Nephron progenitor cell (in vitro differentiated cells): ENCODE data around the gene NPEPL1.

ENCODE experiments used
- DNase-seq: peaks from one replicate; pipeline ENCODE4 v3.0.0; 2021
- H3K27ac Mint-ChIP-seq: 2 replicates; pipeline ENCODE4 v1.8.0; 2021; ENCODE audit warnings: mild to moderate bottlenecking, moderate library complexity, mixed read lengths
- H3K27me3 Mint-ChIP-seq: 2 replicates; pipeline ENCODE4 v1.8.0; 2021; ENCODE audit warnings: mild to moderate bottlenecking, low read depth, mixed read lengths; ENCODE audit not compliant: poor library complexity
- H3K36me3 Mint-ChIP-seq: 2 replicates; pipeline ENCODE4 v1.8.0; 2021; ENCODE audit warnings: low read depth, mixed read lengths
- H3K4me1 Mint-ChIP-seq: 2 replicates; pipeline ENCODE4 v1.8.0; 2021; ENCODE audit warnings: mixed read lengths
- H3K4me3 Mint-ChIP-seq: 2 replicates; pipeline ENCODE4 v1.8.0; 2021; ENCODE audit warnings: mild to moderate bottlenecking, moderate library complexity, mixed read lengths
- H3K9me3 Mint-ChIP-seq: 2 replicates; pipeline ENCODE4 v1.8.0; 2021; ENCODE audit warnings: mild to moderate bottlenecking, moderate library complexity, mixed read lengths
- TF ChIP-seq, protein P1 (sequence below): fragments of 200-600 bp; sonication (generic); IDR thresholded peaks from 2 replicates; pipeline ENCODE4 v1.5.0; 2021; ENCODE audit warnings: antibody characterized with exemption

NPEPL1 gene

DNA sequence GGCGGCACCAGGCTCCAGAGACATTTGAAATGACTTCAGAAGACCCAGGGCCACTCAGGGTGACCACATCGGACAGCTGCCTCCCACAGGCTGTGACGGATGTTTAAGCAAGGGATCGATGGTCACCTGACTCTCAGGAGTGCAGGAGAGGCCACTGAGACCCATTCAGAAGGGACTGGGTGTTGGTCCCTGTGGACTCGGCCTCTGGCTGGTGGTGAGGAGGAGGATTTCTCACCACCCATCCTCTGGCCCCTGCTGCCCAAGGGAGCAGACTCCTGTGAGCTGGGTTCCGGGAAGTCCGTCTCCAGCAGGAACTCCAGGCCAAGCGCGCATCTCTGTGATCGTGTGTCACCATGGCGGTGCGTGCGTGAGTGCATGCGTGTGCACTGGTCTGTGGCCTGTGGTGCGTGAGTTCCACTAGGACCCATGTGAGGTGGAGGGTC is 25.5 kb downstream of the NPEPL1 start:
- H3K36me3 Mint-ChIP-seq = no peaks in the 10 kb centered on the region
- H3K4me1 Mint-ChIP-seq = peaks cover 49% of the 10 kb centered on the region
- TF ChIP-seq, protein P1, sequence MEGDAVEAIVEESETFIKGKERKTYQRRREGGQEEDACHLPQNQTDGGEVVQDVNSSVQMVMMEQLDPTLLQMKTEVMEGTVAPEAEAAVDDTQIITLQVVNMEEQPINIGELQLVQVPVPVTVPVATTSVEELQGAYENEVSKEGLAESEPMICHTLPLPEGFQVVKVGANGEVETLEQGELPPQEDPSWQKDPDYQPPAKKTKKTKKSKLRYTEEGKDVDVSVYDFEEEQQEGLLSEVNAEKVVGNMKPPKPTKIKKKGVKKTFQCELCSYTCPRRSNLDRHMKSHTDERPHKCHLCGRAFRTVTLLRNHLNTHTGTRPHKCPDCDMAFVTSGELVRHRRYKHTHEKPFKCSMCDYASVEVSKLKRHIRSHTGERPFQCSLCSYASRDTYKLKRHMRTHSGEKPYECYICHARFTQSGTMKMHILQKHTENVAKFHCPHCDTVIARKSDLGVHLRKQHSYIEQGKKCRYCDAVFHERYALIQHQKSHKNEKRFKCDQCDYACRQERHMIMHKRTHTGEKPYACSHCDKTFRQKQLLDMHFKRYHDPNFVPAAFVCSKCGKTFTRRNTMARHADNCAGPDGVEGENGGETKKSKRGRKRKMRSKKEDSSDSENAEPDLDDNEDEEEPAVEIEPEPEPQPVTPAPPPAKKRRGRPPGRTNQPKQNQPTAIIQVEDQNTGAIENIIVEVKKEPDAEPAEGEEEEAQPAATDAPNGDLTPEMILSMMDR = no peak
- peaks cover 4% of the 10 kb centered on the region for H3K9me3 Mint-ChIP-seq
- H3K27me3 Mint-ChIP-seq = peaks cover 32% of the 10 kb centered on the region
- no peak for DNase-seq
- H3K27ac Mint-ChIP-seq = no peak overlapping the region
- no peak overlapping the region for H3K4me3 Mint-ChIP-seq

DNA sequence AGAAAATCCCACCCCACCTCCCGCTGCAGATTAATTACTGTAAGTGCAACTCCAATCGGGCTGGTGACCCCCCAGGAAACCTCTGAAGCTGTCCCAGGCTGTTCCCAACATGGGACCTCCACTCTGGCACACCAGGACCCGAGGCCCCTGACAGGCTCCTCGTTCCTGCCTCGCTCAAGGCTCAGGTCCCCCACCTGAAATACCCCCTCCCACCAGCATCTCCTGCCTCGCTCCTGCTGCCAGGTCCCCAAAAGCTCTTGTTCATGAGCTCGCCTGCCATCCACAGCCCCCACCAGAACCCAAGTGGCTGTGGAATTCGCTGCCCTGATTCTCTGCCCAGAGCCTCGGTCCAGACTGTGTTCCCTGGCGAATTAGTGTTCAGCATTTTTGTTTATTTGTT is 26.1 kb downstream of the NPEPL1 start:
- Mint-ChIP-seq H3K27ac (no peak overlapping the region), H3K27me3 (peaks cover 38% of the 10 kb centered on the region)
- DNase-seq = no peak

DNA sequence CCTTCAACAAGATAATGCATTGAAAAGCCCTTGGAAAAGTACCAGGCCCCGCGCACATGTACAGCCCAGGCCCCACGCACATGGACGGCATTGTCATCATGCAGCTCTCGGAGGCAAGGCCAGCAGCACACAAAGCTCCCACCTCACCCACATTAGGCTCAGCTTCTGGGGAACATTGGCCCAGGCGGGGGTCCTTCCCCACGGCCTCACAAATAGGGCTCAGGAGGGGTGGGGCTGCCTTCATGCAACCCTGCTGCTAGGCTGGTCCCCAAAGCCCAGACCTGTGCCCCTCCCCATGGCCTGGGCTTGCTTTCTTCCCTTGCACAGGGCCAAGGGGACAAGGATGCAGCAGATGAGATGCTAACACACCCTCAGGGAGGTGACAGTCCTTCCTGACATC is 26.7 kb downstream of the NPEPL1 start:
- peaks cover 2% of the 10 kb centered on the region for H3K36me3 Mint-ChIP-seq
- H3K27ac Mint-ChIP-seq = no peak overlapping the region
- H3K27me3 Mint-ChIP-seq = peaks cover 39% of the 10 kb centered on the region
- H3K4me1 Mint-ChIP-seq = peaks cover 49% of the 10 kb centered on the region
- TF ChIP-seq, protein P1 = no peak
- no peak for DNase-seq
- H3K9me3 Mint-ChIP-seq = peaks cover 11% of the 10 kb centered on the region
- no peak overlapping the region for H3K4me3 Mint-ChIP-seq

More for the DNA sequence above, 26.1 kb downstream of the NPEPL1 start:
- Mint-ChIP-seq H3K4me1 (peaks cover 49% of the 10 kb centered on the region), H3K4me3 (no peak overlapping the region), H3K36me3 (no peaks in the 10 kb centered on the region), H3K9me3 (peaks cover 8% of the 10 kb centered on the region)
- TF ChIP-seq, protein P1 = no peak

DNA sequence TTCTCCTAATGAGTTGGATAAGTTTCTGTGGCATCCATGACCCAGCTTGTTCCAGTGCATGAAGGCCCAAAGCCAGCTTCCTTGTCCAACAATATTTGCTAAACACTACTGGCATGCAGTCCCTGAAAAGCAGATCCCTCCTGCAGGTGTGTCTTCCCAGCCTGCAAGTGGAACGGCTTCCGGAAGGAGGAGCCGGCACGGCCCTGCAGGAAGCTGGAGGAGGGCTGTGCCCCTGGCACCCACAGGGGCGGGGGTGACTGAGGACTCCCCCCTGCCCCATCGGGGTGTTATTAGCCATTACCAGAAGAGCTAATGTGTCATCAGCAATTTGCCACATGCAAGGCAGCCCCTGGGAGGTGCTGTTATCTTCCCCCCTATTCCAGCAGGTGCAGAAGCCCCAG is 27.4 kb downstream of the NPEPL1 start:
- no peak overlapping the region for H3K27ac Mint-ChIP-seq
- peaks cover 49% of the 10 kb centered on the region for H3K4me1 Mint-ChIP-seq
- TF ChIP-seq, protein P1 = no peak
- no peak overlapping the region for H3K4me3 Mint-ChIP-seq
- no peak for DNase-seq
- peaks cover 40% of the 10 kb centered on the region for H3K27me3 Mint-ChIP-seq
- H3K9me3 Mint-ChIP-seq = peaks cover 18% of the 10 kb centered on the region
- H3K36me3 Mint-ChIP-seq = peaks cover 9% of the 10 kb centered on the region

DNA sequence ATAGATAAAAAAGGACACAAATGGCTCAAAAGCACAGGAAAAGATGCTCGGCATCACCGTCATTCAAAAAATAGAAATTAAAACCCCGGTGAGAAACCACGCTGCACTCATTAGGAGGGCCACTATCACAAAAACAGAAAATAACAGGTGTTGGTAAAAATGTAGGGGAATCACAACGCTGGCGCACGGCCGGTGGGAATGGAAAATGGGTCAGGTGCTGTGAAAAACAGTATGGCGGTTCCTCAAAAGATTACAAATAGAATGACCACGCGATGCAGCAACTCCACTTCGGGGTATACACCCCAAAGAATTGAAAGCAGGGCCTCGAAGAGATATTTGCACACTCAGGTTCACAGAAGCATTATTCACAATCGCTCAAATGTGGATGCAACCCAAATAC is 28.3 kb downstream of the NPEPL1 start:
- DNase-seq = no peak
- Mint-ChIP-seq H3K27ac (no peak overlapping the region), H3K9me3 (peaks cover 25% of the 10 kb centered on the region), H3K27me3 (peaks cover 40% of the 10 kb centered on the region), H3K36me3 (peaks cover 9% of the 10 kb centered on the region), H3K4me3 (no peak overlapping the region), H3K4me1 (peaks cover 40% of the 10 kb centered on the region)
- TF ChIP-seq, protein P1 = no peak

DNA sequence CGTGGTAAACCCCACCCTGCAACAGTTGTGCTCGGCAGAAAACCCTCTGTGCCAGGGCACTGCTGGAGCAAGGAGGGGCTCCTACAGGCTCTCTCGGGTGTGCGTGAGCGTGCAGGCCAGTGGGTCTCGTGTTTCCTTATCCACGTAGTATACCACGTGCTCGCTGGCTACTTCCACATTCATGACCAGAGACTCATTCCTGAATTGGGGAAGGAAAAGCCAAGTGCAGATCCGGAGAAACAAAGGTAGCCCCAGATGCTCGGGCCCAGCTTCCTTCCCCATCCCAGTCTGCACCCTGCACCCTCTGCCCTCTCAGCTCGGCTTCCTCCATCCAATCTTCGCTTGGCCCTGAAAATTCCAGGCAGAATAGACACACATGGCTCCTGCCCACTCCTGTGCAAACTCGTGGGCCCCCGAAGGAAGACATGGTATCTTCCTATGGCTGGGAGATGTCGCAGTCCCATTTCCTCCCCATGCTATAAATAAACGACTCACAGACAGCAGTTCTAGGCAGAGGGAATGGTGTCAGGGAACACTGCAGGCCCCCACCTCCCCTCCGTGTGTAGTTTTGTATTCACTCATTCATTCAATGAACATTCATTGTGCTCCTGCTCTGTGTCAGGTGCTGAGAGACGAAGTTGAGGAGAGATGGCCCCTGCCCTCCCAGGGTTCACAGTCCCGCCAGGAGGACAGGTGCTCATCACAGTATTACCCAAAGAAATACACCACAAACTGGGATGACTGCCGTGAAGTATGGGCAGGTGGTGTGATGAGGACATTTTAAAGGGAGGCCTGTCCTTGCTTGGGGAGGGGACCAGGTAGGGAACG is 29.6 kb downstream of the NPEPL1 start:
- Mint-ChIP-seq H3K36me3 (peaks cover 11% of the 10 kb centered on the region), H3K27ac (no peak overlapping the region), H3K27me3 (peaks cover 40% of the 10 kb centered on the region), H3K9me3 (peaks cover 37% of the 10 kb centered on the region), H3K4me3 (no peak overlapping the region), H3K4me1 (peaks cover 29% of the 10 kb centered on the region)
- TF ChIP-seq, protein P1 = no peak
- DNase-seq = no peak
